Measurements from ENCODE around the gene LRFN4. TPM values are rescaled to one million over a fixed set of nuclear protein-coding genes. Genes with fewer than 3 reads are reported as not detected.

Gene LRFN4
- total RNA-seq, 1 donor from 2014 or later = 33.7 TPM

GRCh38 chr11:66810576-66811185 is 46.2 kb upstream of the LRFN4 start:
- no peak overlapping the region for H3K4me3 Mint-ChIP-seq (ENCODE audit: unreplicated experiment)
- H3K9me3 Mint-ChIP-seq (ENCODE audit: unreplicated experiment) = no peaks in the 10 kb centered on the region
- H3K79me2 ChIP-seq (ENCODE audit: insufficient read depth, low read length) = no peaks in the 10 kb centered on the region
- no peak overlapping the region for H3K4me3 ChIP-seq (ENCODE audit: insufficient read depth, low read depth, low read length)
- no peak overlapping the region for H3K27ac ChIP-seq (ENCODE audit: low read depth, low read length)
- DNase-seq (ENCODE audit: low read depth) = no peak
- H4K20me1 ChIP-seq (ENCODE audit: insufficient read depth, low read length) = no peaks in the 10 kb centered on the region
- H3K27me3 Mint-ChIP-seq (ENCODE audit: low read depth, unreplicated experiment) = no peaks in the 10 kb centered on the region
- no peaks in the 10 kb centered on the region for H3K27me3 ChIP-seq (ENCODE audit: insufficient read depth, low read length)
- H3K27ac Mint-ChIP-seq (ENCODE audit: unreplicated experiment) = no peak overlapping the region
- no peak overlapping the region for H2AFZ ChIP-seq (ENCODE audit: low read depth, low read length)
- peaks cover 4% of the 10 kb centered on the region for H3K36me3 Mint-ChIP-seq (ENCODE audit: low read depth, unreplicated experiment)
- H3K9ac ChIP-seq (ENCODE audit: low read length) = no peak overlapping the region
- H3K4me2 ChIP-seq (ENCODE audit: low read length) = no peak overlapping the region
- TF ChIP-seq CTCF (IDR thresholded peaks at IDR 0.05; ENCODE audit: insufficient read depth, low read depth, low read length) (no peak), EZH2 (IDR thresholded peaks at IDR 0.05; ENCODE audit: insufficient read depth, low read length) (no peak)
- no peaks in the 10 kb centered on the region for H3K36me3 ChIP-seq (ENCODE audit: insufficient read depth, low read length)
- no peaks in the 10 kb centered on the region for H3K4me1 ChIP-seq (ENCODE audit: insufficient read depth, low read length)
- H3K4me1 Mint-ChIP-seq (ENCODE audit: low read depth, unreplicated experiment) = no peaks in the 10 kb centered on the region
- no peak for FAIRE-seq
- no peaks in the 10 kb centered on the region for H3K9me3 ChIP-seq (ENCODE audit: insufficient read depth, low read depth, low read length)

- Histone ChIP-seq H3K79me2 (ENCODE audit: insufficient read depth, low read length) (no peaks in the 10 kb centered on the region), H3K36me3 (ENCODE audit: insufficient read depth, low read length) (no peaks in the 10 kb centered on the region), H2AFZ (ENCODE audit: low read depth, low read length) (no peak overlapping the region), H3K4me1 (ENCODE audit: insufficient read depth, low read length) (no peaks in the 10 kb centered on the region), H3K27me3 (ENCODE audit: insufficient read depth, low read length) (no peaks in the 10 kb centered on the region), H3K4me3 (ENCODE audit: insufficient read depth, low read depth, low read length) (no peak overlapping the region), H3K9ac (ENCODE audit: low read length) (no peak overlapping the region), H4K20me1 (ENCODE audit: insufficient read depth, low read length) (no peaks in the 10 kb centered on the region), H3K4me2 (ENCODE audit: low read length) (no peak overlapping the region), H3K27ac (ENCODE audit: low read depth, low read length) (no peak overlapping the region), H3K9me3 (ENCODE audit: insufficient read depth, low read depth, low read length) (no peaks in the 10 kb centered on the region)
- TF ChIP-seq EZH2 (IDR thresholded peaks at IDR 0.05; ENCODE audit: insufficient read depth, low read length) = no peak
- Mint-ChIP-seq H3K27ac (ENCODE audit: unreplicated experiment) (no peak overlapping the region), H3K4me3 (ENCODE audit: unreplicated experiment) (no peak overlapping the region), H3K36me3 (ENCODE audit: low read depth, unreplicated experiment) (peaks cover 6% of the 10 kb centered on the region), H3K4me1 (ENCODE audit: low read depth, unreplicated experiment) (peaks cover 16% of the 10 kb centered on the region), H3K27me3 (ENCODE audit: low read depth, unreplicated experiment) (no peaks in the 10 kb centered on the region), H3K9me3 (ENCODE audit: unreplicated experiment) (no peaks in the 10 kb centered on the region)
- FAIRE-seq (no peak), DNase-seq (ENCODE audit: low read depth) (no peak)
These were observed 42.2 kb upstream of the LRFN4 start for GRCh38 chr11:66814678-66815077.

GRCh38 chr11:66815646-66816045 is 41.2 kb upstream of the LRFN4 start:
- Histone ChIP-seq H3K4me1 (ENCODE audit: insufficient read depth, low read length) (no peaks in the 10 kb centered on the region), H3K79me2 (ENCODE audit: insufficient read depth, low read length) (no peaks in the 10 kb centered on the region), H3K4me2 (ENCODE audit: low read length) (peak overlapping the region; percentile 23), H4K20me1 (ENCODE audit: insufficient read depth, low read length) (no peaks in the 10 kb centered on the region), H2AFZ (ENCODE audit: low read depth, low read length) (no peak overlapping the region), H3K27me3 (ENCODE audit: insufficient read depth, low read length) (no peaks in the 10 kb centered on the region), H3K36me3 (ENCODE audit: insufficient read depth, low read length) (no peaks in the 10 kb centered on the region), H3K9me3 (ENCODE audit: insufficient read depth, low read depth, low read length) (no peaks in the 10 kb centered on the region), H3K27ac (ENCODE audit: low read depth, low read length) (no peak overlapping the region), H3K4me3 (ENCODE audit: insufficient read depth, low read depth, low read length) (no peak overlapping the region), H3K9ac (ENCODE audit: low read length) (no peak overlapping the region)
- Mint-ChIP-seq H3K9me3 (ENCODE audit: unreplicated experiment) (no peaks in the 10 kb centered on the region), H3K4me1 (ENCODE audit: low read depth, unreplicated experiment) (peaks cover 23% of the 10 kb centered on the region), H3K27ac (ENCODE audit: unreplicated experiment) (no peak overlapping the region), H3K36me3 (ENCODE audit: low read depth, unreplicated experiment) (peaks cover 6% of the 10 kb centered on the region), H3K4me3 (ENCODE audit: unreplicated experiment) (no peak overlapping the region), H3K27me3 (ENCODE audit: low read depth, unreplicated experiment) (no peaks in the 10 kb centered on the region)
- TF ChIP-seq EZH2 (IDR thresholded peaks at IDR 0.05; ENCODE audit: insufficient read depth, low read length) = no peak
- no peak for TF ChIP-seq CTCF (IDR thresholded peaks at IDR 0.05; ENCODE audit: insufficient read depth, low read depth, low read length)
- DNase-seq (ENCODE audit: low read depth) (no peak), FAIRE-seq (no peak)

Measured in astrocyte (in vitro differentiated cells and primary cell).